Osteocyte (in vitro differentiated cells): ENCODE data around the gene USP3. TPM values are rescaled to one million over a fixed set of nuclear protein-coding genes. Genes with fewer than 3 reads are reported as not detected.
A peak's percentile ranks its signal among the peaks of the same experiment; 100 is the strongest.

Source experiments
- DNase-seq: peaks from one replicate; pipeline ENCODE4 v3.0.0; 2021; ENCODE audit warnings: mixed read lengths; ENCODE audit not compliant: unreplicated experiment; ENCODE audit errors: extremely low spot score
- H3K27ac Mint-ChIP-seq: one replicate; pipeline ENCODE4 v1.8.0; 2021; ENCODE audit warnings: mild to moderate bottlenecking, mixed read lengths; ENCODE audit not compliant: unreplicated experiment
- H3K27me3 Mint-ChIP-seq: one replicate; pipeline ENCODE4 v1.8.0; 2021; ENCODE audit warnings: mixed read lengths; ENCODE audit not compliant: unreplicated experiment
- H3K36me3 Mint-ChIP-seq: one replicate; pipeline ENCODE4 v1.8.0; 2021; ENCODE audit warnings: mixed read lengths; ENCODE audit not compliant: unreplicated experiment
- H3K4me1 Mint-ChIP-seq: one replicate; pipeline ENCODE4 v1.8.0; 2021; ENCODE audit warnings: mixed read lengths; ENCODE audit not compliant: unreplicated experiment
- H3K4me3 Mint-ChIP-seq: one replicate; pipeline ENCODE4 v1.8.0; 2021; ENCODE audit warnings: mild to moderate bottlenecking, moderate library complexity, mixed read lengths; ENCODE audit not compliant: unreplicated experiment
- H3K9me3 Mint-ChIP-seq: one replicate; pipeline ENCODE4 v1.8.0; 2021; ENCODE audit warnings: mixed read lengths; ENCODE audit not compliant: unreplicated experiment
- total RNA-seq: library from RNA; stranded (reverse); gene quantifications from 2 replicates; pipeline ENCODE4 v1.2.1, GENCODE V29; 2021
- TF ChIP-seq, protein P1 (sequence below): fragments of 200-600 bp; sonication (generic); IDR thresholded peaks from 2 replicates; pipeline ENCODE4 v1.5.0; 2021; ENCODE audit warnings: antibody characterized with exemption, mild to moderate bottlenecking, moderate library complexity

USP3 gene
- total RNA-seq, 1 donor from 2014 or later: 41.2 TPM

DNA sequence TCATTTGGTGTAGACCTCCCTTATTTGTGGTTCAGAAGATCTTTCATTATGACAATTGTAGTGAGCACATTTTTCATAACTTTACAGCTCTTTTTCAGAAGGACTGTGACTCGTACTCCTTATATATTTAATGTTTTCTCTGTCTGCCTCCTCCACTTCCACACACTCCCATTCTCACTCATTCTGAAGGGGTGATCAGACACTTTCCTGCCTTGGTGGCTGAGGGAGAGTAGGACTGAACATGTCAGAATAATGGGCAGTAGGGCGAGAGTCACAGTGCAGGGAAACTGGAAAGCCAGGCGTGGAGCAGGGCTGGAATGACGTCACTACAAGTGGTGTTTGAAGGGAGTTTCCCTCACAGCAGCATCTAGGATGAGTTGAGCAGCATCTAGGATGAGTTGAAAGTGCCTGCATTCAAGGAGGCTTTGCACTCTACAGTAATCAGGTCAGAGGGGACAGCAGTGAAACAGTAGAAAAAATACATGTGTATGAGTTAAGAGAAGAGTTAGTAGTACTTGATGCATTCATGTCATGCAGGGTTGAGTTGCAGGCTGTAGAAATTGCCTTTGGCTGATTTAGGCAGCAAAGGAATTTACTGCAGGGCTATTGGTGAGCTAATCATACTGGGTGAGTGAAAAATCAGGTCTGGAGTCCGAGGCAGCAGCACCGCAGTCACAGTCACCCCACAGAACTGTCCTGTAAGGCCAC lies 56.5 kb downstream of the USP3 start:
- no peaks in the 10 kb centered on the region for H3K9me3 Mint-ChIP-seq
- H3K27me3 Mint-ChIP-seq: no peaks in the 10 kb centered on the region
- no peak overlapping the region for H3K27ac Mint-ChIP-seq
- peaks cover 49% of the 10 kb centered on the region for H3K36me3 Mint-ChIP-seq
- TF ChIP-seq, protein P1, sequence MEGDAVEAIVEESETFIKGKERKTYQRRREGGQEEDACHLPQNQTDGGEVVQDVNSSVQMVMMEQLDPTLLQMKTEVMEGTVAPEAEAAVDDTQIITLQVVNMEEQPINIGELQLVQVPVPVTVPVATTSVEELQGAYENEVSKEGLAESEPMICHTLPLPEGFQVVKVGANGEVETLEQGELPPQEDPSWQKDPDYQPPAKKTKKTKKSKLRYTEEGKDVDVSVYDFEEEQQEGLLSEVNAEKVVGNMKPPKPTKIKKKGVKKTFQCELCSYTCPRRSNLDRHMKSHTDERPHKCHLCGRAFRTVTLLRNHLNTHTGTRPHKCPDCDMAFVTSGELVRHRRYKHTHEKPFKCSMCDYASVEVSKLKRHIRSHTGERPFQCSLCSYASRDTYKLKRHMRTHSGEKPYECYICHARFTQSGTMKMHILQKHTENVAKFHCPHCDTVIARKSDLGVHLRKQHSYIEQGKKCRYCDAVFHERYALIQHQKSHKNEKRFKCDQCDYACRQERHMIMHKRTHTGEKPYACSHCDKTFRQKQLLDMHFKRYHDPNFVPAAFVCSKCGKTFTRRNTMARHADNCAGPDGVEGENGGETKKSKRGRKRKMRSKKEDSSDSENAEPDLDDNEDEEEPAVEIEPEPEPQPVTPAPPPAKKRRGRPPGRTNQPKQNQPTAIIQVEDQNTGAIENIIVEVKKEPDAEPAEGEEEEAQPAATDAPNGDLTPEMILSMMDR: no peak
- no peak overlapping the region for H3K4me3 Mint-ChIP-seq
- DNase-seq: no peak
- H3K4me1 Mint-ChIP-seq: peaks cover 14% of the 10 kb centered on the region

DNA sequence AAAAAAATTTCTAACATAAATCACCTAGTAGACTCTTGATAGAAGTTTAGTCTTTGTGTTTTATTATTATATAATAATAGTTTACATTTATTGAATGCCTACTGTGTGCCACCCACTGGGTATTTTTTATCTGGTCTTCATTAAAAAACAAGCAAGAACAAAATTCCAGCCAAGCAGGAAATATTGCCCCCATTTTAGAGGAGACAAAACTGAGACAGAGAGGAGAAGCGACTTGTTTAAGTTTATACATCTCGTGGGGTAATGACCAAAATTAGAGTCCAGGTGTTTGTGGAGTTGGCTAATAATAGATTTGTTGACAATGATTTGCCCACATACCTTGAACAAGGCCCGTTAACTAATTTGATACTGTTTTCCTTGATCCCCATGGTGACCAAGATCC lies 59.7 kb downstream of the USP3 start:
- TF ChIP-seq, protein P1: no peak
- Mint-ChIP-seq H3K27me3 (no peaks in the 10 kb centered on the region), H3K4me1 (peaks cover 10% of the 10 kb centered on the region)

DNA sequence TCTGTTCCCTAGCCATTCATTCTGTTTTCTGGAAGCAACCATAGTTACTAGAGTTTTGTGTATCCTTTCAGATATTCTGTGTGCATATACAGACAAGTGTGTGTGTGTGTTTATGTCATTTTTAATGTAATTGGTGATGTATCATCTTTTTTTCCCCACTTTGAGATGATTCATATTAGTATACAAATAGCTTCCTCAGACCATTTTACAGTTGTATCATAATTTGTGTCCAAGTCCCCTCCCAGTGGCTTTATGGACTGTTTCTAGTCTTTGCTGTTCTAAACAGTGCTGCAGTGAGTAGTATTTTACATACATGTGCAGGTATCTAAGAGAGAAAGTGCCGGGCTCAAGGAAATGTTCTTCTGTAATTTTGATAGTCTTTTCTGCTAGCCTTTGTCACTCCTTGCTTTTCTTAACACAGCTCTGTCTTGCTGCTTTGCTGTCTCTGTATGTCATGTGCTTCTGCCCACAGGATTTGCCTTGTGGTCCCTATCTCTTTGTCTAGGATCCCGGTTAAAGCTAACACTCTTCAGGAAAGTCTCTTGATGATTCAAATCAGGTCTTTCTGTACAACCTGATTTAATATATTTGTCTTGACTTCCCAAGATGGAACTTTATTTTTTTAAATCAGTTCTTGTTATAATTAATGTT lies 61.3 kb downstream of the USP3 start:
- H3K36me3 Mint-ChIP-seq: peaks cover 39% of the 10 kb centered on the region
- no peaks in the 10 kb centered on the region for H3K27me3 Mint-ChIP-seq
- no peak overlapping the region for H3K4me3 Mint-ChIP-seq
- peak overlapping the region; percentile 5 for H3K27ac Mint-ChIP-seq
- no peaks in the 10 kb centered on the region for H3K9me3 Mint-ChIP-seq
- TF ChIP-seq, protein P1: no peak
- H3K4me1 Mint-ChIP-seq: peaks cover 3% of the 10 kb centered on the region
- DNase-seq: no peak

More for the DNA sequence above, 59.7 kb downstream of the USP3 start:
- Mint-ChIP-seq H3K9me3 (no peaks in the 10 kb centered on the region), H3K36me3 (peaks cover 43% of the 10 kb centered on the region), H3K4me3 (no peak overlapping the region), H3K27ac (no peak overlapping the region)
- no peak for DNase-seq

DNA sequence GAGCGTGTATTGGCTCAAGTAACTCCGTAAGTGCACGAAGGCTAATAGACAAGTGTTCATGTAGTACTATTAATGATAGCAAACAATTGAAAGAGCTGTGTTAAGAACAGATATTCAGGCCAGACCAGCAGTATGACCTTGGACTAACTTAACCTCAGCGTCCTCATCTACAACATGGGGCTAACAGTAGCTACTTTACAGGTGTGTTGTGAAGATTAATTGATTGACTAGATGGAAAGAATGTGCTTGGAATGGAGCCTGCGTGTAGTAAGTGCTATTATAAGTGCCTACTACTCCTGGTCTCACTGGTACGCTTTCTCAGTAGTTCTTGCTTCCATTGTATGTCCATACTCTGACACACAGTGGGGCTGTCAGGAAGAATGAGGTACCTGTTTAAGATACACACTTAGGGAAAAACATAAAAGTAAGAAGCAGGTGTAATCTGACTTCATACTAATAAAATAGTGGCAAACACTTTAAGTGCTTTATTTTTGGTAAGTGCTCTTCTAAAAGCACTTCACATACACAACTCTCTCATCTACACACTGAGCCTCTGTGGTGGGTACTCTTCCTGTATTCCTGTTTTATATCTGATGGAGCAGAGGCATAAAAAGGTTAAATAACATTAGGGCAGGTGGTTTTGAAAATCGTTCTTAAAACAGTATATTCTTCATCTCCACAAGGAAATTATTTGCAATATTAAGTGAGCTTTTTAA lies 68.5 kb downstream of the USP3 start:
- no peak overlapping the region for H3K27ac Mint-ChIP-seq
- no peaks in the 10 kb centered on the region for H3K9me3 Mint-ChIP-seq

More for the DNA sequence above, 68.5 kb downstream of the USP3 start:
- Mint-ChIP-seq H3K27me3 (no peaks in the 10 kb centered on the region), H3K4me1 (peaks cover 27% of the 10 kb centered on the region), H3K36me3 (peaks cover 43% of the 10 kb centered on the region), H3K4me3 (no peak overlapping the region)
- TF ChIP-seq, protein P1: no peak
- no peak for DNase-seq
